Activated CD4-positive, alpha-beta T cell treated with anti-CD3 and anti-CD28 coated beads, Interleukin-2, amount 50 U/mL, for 1 hour (primary cell): ENCODE results near the gene COL4A2.

Experiments
- DNase-seq: peaks from one replicate; pipeline ENCODE4 v3.0.0-alpha.2; 2020

COL4A2 gene

GRCh38 chr13:110503037-110503901 is 196.2 kb downstream of the COL4A2 start:
- DNase-seq, result no peak

DNA sequence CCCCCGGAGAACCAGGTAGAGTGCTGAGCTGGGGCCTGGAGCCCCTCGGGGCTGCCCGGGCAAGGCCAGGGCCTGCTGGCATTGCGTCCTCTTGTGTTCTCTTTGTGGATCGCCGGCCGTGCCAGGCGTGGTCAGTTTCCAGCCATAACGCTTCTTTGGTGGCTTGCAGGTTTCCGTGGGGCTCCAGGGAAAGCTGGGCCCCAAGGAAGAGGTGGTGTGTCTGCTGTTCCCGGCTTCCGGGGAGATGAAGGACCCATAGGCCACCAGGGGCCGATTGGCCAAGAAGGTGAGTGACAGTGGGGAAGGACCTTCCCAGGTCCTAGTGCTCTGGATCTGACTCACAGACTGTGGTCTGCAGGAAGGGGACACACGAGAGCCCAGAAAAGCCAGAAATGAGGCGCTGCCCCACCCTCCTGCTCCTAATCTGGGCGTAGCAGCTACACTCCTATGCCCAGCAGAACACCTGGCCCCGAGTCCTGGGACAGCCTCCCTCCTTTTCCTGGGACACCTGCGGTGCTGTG is 197.0 kb downstream of the COL4A2 start:
- no peak for DNase-seq

- DNase-seq, result no peak
These were observed 198.5 kb downstream of the COL4A2 start for GRCh38 chr13:110505594-110505993.

- DNase-seq, result no peak
These were observed 199.3 kb downstream of the COL4A2 start for GRCh38 chr13:110506396-110506795.

DNA sequence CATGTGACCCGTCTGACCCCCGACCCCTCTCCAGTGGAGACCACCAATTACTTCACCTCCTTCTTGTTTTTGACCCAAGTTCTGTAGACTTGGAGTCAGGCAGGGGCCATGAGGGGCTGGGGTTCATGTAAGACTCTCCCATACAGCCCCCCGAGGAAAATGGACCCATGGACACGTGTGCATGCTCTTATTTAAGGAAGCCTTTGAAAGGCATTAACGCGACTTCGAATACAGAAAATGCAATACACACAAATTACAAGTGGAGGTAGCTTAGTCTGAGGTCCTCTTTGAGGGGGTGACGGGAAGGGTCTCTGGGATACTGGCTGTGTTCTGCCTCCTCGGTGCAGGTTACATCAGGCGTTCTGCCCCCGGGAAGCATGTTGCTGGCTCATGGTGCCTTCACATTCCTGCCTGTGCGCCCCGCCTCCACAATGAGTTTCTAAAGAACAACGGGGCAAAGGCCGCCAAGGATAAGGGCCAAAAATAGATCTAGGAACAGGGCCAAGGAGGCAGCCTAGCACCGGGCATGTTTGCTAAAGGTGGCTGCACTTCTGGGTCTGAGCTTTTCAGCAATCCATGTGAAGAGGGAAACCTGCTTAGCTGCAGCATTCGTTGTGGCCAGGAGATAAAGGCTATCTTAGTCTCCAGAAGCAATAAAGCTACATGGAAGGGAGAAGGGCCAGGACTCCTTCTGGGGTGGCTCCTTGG is 199.9 kb downstream of the COL4A2 start:
- no peak for DNase-seq

DNA sequence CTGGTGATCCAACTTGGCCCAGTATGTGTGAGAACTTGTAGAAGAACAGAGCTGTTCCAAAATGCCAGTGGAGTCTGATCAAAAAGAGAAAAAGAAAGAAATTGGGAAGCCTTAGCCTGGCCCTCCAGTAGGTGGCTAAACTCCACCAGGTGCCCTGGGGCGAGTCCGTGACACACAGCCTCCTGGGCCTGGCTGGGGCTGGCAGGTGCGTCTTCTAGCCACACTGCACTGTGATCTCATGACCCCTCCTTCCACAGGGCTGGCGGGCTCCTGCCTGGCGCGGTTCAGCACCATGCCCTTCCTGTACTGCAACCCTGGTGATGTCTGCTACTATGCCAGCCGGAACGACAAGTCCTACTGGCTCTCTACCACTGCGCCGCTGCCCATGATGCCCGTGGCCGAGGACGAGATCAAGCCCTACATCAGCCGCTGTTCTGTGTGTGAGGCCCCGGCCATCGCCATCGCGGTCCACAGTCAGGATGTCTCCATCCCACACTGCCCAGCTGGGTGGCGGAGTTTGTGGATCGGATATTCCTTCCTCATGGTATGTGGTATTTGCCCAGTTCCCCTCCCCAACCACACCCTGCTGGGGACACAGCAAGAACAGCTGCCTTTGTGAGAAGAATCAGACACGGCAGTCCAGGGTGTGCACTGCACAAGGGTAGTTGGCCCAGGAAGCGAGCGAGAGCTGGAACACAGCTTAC is 200.7 kb downstream of the COL4A2 start:
- no peak for DNase-seq

- DNase-seq, result no peak
These were observed 202.4 kb downstream of the COL4A2 start for GRCh38 chr13:110509478-110509926.

- DNase-seq, result no peak
These were observed 203.1 kb downstream of the COL4A2 start for GRCh38 chr13:110509971-110510786.

DNA sequence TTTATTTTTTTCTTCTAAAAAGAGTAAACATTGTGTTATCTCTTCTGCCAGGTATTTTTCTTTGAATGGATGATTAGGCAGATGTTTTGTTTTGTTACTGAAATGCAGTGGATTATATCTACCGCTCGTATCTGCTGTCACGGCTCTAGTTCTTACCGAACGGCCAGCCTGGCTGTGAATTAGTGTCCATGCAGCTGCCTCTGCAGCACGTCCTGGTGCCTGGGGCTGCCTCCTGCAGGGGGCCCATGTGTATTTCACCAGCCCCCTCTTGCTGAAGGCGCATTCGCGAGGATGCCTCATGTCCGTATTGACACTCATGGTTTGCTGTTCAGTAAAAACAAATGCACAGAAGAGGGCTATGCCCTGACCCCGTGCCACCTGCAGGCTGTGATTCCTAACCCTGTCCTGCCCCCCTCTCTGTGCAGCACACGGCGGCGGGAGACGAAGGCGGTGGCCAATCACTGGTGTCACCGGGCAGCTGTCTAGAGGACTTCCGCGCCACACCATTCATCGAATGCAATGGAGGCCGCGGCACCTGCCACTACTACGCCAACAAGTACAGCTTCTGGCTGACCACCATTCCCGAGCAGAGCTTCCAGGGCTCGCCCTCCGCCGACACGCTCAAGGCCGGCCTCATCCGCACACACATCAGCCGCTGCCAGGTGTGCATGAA is 204.6 kb downstream of the COL4A2 start:
- DNase-seq, result no peak

DNA sequence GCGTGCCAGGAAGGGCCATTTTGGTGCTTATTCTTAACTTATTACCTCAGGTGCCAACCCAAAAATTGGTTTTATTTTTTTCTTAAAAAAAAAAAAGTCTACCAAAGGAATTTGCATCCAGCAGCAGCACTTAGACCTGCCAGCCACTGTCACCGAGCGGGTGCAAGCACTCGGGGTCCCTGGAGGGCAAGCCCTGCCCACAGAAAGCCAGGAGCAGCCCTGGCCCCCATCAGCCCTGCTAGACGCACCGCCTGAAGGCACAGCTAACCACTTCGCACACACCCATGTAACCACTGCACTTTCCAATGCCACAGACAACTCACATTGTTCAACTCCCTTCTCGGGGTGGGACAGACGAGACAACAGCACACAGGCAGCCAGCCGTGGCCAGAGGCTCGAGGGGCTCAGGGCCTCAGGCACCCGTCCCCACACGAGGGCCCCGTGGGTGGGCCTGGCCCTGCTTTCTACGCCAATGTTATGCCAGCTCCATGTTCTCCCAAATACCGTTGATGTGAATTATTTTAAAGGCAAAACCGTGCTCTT is 205.2 kb downstream of the COL4A2 start:
- no peak for DNase-seq

DNA sequence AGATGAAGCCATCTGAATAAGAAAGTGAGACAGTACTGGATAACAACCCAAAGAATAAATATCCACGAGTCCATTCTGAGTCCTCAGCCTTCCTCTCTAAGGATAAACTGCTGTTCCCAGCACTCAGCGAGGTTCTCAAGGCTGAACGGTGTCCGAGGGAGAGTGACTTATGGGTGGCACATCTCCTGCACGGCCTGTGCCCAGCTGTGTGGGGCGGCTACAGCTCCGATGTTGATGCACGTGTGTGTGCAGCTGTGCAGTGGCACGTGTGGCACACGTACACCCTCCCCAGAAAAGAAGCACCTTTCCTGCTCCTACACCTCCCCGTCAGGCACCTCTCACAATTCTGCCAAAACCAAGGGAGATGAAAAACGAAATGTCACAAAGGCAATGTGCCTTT is 209.4 kb downstream of the COL4A2 start:
- DNase-seq, result no peak

- no peak for DNase-seq
These were observed 210.6 kb downstream of the COL4A2 start for GRCh38 chr13:110517505-110518225.

DNA sequence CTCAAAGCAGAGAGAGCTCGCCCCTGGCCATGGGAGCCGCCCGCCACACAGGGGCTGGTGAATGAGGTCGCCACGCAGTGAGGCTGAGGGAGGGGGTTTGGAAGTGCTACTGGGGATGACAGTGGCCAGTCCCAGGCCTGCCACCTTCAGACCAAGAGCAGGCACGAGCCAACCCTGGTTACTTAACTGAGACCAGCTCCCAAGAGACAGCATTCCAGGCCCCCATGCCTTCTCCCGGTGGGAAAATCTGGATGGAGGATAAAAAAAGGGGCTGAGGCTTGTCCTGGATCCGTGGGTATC is 211.1 kb downstream of the COL4A2 start:
- DNase-seq, result no peak

DNA sequence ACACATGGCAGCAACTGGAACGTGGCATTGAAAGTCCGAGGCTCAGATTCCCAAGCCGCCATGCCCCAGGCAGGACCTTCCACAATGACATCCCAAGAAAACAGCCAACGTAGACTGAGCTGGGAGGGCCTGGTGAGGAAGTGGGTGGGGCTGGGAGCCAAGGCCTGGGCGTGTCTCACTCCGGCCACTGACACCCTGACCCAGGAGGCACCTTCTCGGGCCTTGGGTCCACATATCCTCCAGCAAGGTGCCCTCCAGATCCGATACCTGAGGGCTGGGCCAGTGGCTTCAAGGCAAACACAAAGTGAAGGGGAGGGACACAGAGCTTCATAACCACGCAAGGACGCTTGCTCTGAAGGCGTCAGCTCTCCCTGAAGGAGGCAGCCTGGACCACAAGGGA is 211.5 kb downstream of the COL4A2 start:
- no peak for DNase-seq

- DNase-seq, result no peak
These were observed 212.0 kb downstream of the COL4A2 start for GRCh38 chr13:110519046-110519445.

DNA sequence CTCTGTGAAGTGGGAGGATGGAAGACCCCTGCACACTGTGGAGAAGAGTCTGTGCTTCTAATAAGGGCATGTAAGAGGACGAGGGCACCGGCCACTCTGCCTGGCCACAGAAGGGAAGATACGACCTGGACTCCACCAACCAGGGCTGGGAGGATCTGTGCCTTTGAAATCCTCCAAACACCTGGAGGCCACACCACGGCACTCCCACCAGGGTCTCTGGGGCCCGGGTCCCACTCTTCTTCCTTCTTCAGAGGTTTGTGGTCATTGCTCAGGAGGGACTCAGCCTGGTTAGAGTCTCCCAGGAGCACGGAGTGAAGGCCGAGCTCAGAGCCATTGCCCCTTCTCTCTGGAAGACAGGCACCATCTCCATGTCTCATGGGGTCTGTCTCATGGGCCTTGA is 212.4 kb downstream of the COL4A2 start:
- DNase-seq, result no peak

DNA sequence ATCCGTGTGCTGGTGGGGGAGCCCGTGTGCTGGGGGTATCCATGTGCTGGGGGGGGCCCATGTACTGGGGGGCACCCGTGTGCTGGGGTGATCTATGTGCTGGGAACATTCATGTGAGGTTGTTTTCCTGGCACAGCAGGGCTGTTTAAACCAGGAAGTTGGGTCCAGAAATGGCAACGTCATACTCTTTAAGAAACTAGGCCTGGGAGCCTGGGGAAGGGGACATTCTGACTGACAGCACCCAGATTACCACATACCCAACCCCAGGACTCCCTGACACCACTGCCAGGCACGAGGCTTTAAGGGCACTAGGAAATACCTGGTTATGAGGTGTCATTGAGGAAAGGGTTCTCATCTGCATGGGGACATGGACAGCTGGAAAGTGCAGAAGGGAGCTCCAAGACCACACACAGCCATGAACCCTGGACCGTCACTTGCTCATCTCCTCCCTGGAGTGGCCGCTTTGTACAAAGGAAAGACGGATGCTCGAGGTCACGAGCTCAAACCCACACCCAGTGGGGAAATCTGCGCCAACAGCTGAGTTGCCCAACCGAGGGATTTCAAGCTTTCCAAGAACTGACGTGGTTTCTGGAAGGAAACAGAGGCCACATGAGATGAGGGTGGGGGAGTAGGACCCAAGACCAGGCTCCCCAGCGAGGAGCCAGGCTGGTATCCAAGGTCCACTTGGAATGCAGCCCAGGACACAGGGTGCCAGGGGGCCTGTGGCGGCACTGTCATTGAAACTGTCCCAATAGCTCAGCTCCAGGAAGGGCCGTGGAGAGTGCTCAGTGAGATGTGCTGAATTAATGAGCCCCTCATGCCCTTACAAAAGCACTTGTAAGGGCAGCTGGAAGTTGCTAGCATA is 213.6 kb downstream of the COL4A2 start:
- no peak for DNase-seq

GRCh38 chr13:110521296-110521680 is 214.2 kb downstream of the COL4A2 start:
- no peak for DNase-seq

GRCh38 chr13:110521946-110522345 is 214.9 kb downstream of the COL4A2 start:
- DNase-seq, result no peak

DNA sequence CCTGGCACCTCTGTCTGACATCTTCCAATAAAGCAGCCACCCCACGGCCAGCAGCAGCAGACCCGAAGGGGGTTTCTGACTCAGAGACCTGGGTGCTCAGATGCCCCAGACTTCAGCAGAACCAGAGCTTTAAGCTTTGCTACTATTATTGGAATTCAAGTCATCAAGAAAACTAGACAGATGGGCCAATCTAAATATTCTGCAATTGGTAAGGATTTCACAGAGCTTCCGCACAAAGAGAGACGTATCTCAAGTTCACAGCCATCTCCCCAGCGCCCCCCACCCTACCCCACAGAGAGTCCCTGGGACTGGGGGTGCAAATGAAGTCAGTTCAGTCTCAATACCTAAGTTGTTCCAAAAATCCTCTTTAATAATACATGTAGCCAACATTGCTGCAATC is 215.6 kb downstream of the COL4A2 start:
- no peak for DNase-seq
